Adrenal gland (tissue), 5 donors: ENCODE data around the gene PHF12.

Experiments
- POLR2A ChIP-seq, 2 donors: fragments of 450-650 bp; IDR thresholded peaks; one replicate each; pipeline ENCODE4 v1.6.1; 2017; ENCODE audit warnings: antibody characterized with exemption in 2 of 2, mild to moderate bottlenecking in 2 of 2, moderate library complexity in 1 of 2
- TF ChIP-seq, protein P1 (sequence below), 6 experiments: fragments of 450-650 bp in 4 of 6; fragments of 200-600 bp in 2 of 6; sonication (generic) in 1 of 6; IDR thresholded peaks; 1 replicate in 5 of 6; 2 replicates in 1 of 6; pipeline versions ENCODE4 v1.5.1 to v1.8.0; 2016 to 2021; ENCODE audit warnings: antibody characterized with exemption in 6 of 6, mild to moderate bottlenecking in 2 of 6, moderate library complexity in 1 of 6
- donor health status: DM: no; HTN: no; CAD: no.

DNA sequence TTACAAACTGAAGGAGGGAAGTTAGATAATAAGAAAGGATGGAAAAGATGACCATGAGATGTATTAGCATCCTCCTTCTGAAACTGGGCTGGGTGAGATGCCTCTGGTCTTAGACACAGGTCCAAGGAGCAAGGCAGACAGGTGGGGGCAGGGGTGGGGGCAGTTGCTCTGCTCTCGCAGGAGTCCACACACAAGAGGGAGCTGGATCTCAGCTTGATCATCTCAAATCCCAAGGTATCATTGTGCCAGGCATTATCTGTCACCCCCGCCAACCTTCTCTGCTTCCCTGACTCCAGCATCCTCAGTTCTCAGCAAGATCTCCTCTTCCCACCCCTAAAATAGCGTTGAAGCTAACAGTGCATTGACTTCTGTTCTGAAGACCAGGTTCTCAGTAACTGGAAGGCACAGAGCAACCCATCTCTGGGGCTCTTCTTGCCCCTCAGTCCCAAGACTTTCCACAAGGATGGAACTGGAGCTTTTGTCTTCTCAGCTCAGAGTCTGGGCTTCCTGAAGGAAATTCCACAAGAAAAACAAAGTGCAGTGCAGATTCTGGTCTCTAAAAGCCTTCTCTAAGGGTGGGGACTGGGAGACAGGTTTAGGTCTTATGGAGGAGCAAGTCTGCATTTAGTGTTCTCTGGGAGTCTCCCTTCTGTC lies 55.4 kb downstream of the PHF12 start:
- TF ChIP-seq POLR2A (IDR thresholded peaks at IDR 0.05): no peak
- TF ChIP-seq, protein P1, sequence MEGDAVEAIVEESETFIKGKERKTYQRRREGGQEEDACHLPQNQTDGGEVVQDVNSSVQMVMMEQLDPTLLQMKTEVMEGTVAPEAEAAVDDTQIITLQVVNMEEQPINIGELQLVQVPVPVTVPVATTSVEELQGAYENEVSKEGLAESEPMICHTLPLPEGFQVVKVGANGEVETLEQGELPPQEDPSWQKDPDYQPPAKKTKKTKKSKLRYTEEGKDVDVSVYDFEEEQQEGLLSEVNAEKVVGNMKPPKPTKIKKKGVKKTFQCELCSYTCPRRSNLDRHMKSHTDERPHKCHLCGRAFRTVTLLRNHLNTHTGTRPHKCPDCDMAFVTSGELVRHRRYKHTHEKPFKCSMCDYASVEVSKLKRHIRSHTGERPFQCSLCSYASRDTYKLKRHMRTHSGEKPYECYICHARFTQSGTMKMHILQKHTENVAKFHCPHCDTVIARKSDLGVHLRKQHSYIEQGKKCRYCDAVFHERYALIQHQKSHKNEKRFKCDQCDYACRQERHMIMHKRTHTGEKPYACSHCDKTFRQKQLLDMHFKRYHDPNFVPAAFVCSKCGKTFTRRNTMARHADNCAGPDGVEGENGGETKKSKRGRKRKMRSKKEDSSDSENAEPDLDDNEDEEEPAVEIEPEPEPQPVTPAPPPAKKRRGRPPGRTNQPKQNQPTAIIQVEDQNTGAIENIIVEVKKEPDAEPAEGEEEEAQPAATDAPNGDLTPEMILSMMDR (IDR thresholded peaks at IDR 0.05): no peak
